ENCODE measurements around the gene PEX5L. TPM values are rescaled to one million over a fixed set of nuclear protein-coding genes. Genes with fewer than 3 reads are reported as not detected.

PEX5L gene
- total RNA-seq, 1 experiment from 2014 or later, result 1.5 TPM

DNA sequence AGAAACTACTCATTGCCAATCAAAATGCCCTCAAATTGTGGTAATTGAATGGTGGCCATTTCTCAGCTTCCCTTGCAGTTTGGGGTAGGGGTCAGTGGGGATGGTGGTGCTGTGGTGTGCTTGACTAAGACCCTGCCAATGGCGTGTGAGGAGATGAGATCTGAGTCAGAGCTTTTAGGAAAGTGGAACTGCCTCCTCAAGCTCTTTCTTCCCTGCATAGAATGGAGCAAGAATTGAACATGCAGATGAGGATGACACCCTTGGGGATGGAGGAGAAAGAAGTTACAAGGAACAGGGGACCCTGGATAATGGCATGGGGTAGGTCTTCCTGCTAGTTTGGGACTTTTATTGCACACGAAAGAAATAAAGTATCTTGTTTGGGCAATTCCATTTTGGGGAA, 188.0 kb downstream of the PEX5L start:
- DNase-seq (ENCODE audit: low read depth), result no peak

DNA sequence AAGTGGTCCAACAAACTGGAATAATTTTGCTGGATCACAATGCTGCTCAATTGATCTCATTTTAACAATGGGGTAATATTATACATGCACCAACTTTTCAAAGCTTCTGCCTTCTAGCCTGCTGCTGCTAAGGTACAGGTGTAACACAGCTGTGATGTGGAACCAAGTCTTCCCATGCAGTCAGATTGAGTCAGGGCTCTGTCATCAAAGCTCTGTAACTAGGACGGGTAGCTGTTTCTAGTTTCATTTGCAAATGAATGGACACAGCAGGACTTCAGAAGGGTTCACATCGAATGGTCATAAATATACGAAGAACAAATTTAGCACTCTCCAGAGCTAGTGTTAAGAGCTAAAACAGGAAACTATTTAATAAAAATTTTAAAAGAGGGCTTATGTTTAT, 194.7 kb downstream of the PEX5L start:
- no peak for DNase-seq (ENCODE audit: low read depth)

DNA sequence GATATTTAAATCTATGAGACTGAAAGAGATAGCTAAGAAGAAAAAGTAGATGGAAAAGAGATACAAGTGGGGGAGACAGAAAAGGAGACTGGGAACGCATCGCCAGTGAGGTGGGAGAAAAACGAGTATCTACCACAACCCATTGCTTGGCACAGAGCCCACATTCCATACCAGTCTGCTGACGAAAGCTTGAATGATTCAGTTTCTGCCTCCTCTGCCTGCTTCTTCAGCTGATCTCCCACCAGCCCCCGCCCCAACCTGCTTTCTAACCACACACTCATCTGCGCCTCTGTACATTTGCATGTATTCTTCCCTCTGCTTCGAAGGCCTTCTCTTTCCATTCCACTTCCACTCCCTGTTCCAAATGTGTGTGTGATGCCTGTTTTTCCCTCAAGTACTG, 195.8 kb downstream of the PEX5L start:
- peak; percentile 91 for DNase-seq (ENCODE audit: low read depth)

DNA sequence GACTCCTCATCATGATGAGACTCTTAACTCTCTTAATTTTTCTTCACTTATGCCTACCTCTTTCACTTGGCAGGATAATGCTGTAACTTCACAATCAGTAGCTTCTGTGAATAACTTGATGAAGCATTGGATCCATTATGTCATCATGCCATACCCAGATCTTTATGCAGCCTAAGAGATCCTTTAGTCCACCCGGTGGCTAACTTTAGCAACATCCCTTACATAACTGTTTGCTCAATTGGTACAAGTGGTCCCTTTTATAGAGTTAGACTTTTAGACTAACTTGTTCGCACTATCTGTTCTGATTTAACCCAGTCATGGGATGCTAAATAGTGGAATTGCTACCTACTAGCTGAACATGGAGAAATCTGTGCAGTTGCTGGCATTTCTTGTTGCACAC, 199.4 kb downstream of the PEX5L start:
- no peak for DNase-seq (ENCODE audit: low read depth)

DNA sequence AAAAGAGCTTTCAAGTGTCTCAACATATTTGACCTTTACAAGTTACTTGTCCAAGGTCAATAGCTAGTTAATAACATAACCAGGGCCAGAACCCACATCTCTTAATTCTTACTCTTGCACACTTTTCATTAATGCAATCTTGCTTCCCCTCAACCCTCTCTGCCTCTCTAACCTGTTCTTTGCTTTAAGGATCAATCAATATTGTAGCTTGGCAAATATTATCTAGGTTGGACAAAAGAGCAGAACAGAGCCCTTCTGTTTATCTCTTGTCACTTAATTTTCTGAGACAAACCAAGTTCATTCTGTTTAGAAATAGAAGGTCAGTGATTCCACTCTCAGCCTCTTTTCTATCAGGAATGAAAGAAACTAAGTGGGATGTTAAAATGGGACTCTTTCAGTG, 203.4 kb downstream of the PEX5L start:
- DNase-seq (ENCODE audit: low read depth), result no peak

DNA sequence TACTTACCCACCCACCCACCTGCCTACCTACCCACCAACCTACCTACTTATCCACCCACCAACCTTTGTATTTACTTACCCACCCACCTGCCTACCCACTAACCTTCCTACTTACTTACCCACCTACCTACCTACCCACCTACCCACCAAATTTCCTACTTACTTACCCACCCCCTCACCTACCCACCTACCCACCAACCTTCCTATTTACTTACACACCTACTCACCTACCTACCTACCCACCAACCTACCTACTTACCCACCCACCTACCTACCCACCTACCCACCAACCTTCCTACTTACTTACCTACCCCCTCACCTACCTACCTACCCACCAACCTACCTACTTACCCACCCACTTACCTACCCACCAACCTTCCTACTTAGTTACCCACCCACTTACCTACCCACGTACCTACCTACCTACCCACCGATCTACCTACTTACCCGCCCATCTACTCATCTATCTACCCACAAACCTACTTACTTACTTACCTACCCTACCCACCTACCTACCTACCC, 204.3 kb downstream of the PEX5L start:
- DNase-seq (ENCODE audit: low read depth), result no peak

DNA sequence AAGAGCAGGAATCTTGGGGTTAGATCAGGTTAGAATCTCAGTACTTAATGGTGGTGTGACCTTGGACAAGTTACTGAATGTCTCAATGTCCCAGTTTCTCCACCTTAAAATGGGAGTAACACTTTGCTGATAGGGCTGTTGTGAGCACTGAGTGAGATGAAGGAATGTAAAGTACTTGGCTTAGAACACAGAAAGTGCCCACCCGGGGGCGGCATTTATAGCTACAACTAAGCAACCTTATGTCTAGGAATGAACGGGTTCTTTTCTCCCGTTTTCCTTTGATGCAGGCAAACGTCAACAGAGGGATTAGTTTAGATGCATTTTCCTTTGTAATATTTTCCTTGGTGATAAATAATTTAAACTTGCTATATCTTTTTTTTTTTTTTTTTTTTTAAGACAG, 207.3 kb downstream of the PEX5L start:
- DNase-seq (ENCODE audit: low read depth), result no peak

DNA sequence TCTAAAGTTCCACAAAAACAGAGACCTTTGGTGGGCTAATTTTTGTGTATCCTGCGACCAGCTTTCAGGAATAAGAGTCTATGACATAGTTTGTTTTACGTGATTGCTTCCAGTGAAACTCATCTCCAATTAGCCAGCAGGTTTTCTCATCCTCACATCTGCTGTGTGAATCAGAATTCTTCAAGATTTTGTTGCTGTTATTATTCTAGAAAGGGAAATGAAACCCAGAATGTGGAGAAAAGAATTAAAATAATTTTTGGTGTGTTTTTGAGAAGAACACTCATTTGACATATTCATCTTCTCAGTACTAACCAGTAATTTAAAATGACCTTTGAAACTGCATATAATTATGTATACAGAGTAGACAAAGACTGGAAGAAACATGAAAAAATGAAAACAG, 208.0 kb downstream of the PEX5L start:
- no peak for DNase-seq (ENCODE audit: low read depth)

DNA sequence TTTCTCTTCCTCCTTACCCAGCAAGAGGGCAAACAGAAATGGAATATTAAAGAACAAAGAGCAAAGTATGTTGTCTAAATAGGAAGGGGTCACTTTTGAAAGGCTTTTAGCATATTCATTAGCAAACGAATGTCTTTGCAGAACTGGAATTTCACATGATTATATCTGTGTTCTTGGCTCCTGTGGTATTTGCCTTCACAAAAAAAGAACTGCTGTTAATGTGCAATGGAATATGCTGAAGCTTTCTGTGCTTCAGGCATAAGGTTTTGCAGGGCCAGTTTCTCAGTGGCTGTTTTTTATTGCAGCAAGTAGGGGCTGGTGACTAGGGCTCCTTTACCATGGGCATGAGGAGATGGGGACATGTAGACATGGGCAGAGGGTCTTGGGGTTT, 210.5 kb downstream of the PEX5L start:
- no peak for DNase-seq (ENCODE audit: low read depth)

DNA sequence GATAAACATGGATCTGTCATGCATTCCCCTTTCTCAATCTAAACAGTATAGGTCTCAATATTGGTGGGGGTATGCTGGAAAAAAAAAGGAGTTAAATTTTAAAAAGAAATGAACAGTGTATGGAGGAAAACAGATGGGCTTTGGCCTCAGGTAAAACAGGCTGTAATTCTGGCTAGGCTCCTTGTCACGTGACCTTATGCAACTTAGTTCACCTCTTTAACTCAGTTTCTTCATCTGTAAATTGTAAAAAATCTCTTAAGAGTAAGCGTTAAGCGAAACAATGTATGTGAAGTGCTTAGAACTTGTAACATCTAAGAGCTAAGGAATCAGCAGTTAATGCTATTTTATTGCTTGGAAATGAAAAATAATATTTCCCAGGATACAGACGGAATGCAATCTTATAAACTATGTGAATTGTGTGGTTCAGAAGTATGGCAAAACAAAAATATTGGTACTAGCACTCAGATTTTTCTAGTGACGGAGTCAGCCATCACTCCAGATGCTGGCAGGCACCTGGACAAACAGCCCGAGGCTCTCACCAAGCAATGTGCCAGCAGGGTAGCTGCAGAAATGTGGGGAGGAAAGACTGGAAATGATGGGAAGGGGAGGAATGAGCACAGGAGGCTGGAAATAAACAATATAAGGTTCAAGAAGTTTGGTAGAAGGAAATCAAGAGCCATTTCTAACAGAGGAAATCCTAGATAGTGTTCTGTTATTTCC, 211.1 kb downstream of the PEX5L start:
- DNase-seq (ENCODE audit: low read depth), result no peak

DNA sequence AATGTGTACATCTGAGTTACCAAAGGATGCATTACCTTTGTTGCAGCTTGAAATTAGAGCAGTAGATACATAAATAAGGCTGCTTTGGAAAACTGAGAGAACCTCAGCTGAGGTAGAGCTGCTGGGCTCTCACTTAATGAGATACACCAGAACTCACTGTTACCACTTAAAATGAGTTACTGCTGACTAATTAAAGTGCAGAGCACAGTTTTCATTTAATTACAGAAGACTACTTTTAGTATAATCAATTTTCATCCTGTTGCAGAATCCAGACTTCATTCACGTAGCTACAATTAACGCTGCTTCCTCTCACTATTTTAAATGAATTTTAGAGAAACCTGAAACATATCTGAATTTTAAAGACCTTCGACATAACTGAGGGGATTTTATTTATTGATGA, 214.4 kb downstream of the PEX5L start:
- no peak for DNase-seq (ENCODE audit: low read depth)

DNA sequence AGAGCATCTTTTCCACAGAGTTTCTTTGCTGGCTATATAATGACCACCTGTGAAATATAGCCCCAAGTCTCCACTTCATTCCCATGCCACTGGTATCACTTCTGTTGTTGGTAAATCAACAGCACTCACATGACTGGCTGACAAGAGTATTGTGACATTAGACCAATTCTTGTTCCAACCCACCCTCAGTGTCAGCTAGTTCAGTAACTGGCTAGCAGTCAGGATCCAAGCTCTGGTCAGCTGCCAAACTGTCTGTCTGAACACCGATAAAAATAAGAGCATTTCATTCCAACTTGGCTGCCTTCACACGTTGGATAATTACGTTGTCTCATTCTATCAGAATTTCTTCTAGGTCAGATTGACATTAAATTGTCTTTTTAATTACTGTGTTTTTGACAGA, 217.4 kb downstream of the PEX5L start:
- no peak for DNase-seq (ENCODE audit: low read depth)

DNA sequence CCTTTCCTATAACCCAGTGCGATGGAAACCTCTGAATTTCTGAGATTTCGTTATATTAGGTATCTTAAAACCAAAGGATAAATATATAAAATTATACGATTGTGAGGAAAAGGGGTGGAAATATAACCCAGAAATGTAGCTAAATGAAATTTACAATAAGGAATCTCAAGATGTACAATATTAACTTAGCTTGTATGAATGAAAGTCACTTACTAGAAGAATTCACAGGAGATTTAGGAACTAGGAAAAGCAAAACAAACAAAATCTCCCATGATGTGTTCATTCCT, 224.7 kb downstream of the PEX5L start:
- no peak for DNase-seq (ENCODE audit: low read depth)

DNA sequence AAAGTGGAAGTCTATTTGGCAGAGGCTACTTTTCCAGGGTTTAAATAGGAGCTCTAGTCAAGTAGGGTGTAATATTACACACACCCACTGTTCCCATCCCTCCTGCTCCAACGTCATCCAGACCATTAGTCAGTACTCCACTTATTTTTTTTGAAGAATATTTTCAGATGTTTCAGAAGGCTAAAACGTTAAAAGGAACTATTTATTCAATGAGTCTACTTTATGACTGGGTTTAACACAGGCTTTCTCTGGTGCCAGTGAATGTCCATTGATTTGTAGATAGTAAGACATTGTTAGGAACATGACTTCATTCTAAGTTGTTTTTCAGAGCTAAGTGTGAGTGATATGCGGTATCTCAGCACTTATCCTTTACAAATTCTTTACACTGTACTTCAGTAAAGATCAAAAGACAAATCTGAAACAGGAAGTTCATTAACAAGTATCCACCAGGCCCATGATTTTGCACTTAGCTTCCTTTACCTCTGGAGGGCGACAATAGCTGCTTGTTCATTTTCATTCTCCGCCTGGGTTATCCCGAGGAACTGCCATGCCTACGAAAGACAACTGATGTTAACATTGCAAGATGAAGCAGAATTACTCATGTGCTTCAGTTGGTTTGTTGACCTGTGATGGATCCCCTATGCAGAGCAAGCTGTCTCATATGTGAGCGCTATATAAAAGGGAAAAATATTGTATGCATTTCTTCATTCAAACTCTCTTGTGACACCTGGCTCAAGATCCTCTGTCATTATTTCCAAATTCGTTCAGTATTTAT, 225.2 kb downstream of the PEX5L start:
- DNase-seq (ENCODE audit: low read depth), result peak; percentile 86

DNA sequence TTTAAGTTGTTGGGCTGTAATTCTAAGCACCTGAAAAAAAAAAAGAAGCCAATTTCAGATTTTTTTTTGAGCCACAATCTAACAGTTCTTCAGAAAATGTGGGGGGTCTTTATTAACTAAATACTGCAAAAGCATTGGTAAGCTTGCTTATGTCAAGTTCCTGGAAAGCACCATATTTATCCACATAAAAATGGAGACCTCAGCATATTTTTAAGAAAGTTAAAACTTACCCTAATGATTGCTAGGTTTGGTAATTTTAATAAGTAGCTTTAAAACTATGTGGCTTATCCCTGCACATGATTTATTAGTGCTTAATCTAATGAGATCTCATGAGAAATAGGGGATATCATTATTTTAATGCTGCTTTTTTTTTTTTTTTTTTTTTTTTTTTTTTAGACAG, 227.1 kb downstream of the PEX5L start:
- no peak for DNase-seq (ENCODE audit: low read depth)

DNA sequence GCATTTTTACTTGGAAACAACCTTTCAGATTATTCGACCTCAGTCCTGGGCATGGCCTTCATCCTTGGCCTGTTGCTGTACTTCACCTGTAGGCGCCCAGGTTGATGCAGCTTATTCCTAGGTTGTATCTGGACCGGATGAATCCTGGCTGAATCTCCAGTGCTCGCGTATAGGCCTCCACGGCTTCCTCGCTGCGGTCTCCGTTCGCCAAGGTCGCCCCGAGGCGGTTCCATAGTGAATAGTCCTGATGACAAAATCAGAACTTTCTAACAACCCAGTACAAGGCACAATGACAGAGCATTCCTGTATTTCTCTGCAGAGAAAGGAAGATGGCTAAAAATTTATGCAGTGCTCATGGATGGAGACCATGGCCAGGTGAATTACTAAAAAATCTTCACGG, 229.1 kb downstream of the PEX5L start:
- no peak for DNase-seq (ENCODE audit: low read depth)

DNA sequence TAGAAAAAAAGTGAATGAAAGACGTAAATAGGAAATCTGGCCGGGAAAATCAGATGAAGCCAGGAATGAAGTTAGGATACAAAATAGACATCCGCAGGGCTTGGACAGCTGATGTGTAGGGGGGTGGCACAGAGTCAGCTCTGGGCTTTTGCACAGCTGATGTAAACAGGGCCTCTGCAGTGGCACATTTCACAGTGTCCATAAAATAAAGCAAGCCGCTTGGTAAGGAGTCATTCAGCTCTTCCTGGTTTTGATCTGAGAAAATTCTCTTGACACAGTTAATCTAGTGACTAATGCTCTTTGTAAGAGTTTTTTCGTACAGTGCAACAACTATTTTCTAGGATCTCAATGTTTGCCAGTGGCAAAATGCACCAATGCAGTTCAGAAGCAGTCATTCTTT, 230.6 kb downstream of the PEX5L start:
- DNase-seq (ENCODE audit: low read depth), result peak; percentile 28

DNA sequence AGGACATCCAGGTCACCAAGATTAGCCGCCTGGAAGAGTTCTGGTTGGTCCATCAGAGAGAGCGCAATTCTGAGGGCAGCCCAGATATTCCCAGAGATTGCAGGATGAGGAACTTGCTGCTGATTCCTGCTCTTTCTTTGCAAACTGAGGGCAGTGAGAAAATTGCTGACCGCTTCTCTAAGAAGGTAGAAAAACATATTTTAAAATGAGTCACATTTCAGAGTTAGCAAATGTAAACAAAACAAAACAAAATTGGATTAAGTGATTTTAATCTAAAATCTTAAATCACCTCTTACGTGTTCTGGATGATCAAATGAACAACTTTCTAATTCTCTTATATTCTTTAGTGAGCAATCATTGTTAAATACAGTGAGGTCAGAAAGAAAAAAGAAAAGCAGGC, 234.9 kb downstream of the PEX5L start:
- no peak for DNase-seq (ENCODE audit: low read depth)

DNA sequence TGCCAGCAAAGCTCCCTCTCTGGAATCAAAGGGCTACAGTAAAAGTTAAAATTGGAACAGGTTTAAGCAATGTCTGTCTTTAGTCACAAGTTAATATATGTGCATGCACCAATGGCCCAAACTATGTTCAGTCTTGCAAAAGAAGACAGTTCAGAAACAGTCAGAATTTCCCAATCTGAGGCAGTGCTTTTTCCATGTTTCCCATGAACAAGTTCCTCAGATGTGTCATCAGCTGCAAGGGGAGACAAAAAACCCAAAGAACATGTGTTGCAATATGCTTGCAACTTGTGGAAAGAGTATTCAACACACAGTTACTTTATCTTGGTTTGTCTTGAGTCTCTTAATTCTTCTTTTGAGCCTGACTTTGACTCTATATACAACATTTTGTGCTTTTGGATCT, 235.5 kb downstream of the PEX5L start:
- peak; percentile 55 for DNase-seq (ENCODE audit: low read depth)

DNA sequence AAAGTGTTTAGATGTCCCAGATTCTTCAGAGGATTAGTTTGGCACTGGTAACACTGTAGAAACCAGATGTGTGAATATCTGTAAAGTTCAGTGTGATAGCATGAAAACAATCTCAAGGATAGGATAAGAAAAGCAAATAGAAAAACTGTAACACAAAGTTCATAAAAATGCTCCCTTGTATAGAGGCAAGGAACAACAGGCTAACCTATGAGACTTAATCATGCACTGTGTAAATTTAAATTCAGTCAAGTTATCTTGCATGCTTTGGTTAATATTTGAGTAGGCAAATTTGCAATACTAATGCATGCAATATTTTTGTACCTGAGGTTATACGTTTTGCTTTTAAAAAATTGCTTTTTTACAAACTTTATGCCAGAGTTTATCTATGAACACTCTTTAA, 239.5 kb downstream of the PEX5L start:
- DNase-seq (ENCODE audit: low read depth), result no peak

DNA sequence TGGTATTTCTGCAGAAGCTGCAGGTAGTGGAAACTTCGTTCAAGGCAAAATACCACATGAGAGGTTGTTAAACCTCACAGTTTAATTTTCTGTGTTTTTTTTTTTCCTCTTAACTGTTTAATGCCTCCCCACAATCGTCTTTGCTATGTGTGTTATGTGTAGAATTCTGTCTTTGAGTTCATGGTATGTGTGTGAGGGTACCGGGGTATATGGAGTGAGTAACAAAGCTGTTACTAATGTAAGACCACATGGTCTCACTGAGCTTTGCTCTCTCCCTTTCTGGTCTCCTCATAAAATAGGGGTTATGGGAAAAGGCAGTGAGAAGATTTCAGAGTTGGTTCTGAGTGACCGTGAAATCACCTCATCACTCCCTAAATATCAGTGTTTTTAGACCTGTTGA, 240.3 kb downstream of the PEX5L start:
- DNase-seq (ENCODE audit: low read depth), result no peak

DNA sequence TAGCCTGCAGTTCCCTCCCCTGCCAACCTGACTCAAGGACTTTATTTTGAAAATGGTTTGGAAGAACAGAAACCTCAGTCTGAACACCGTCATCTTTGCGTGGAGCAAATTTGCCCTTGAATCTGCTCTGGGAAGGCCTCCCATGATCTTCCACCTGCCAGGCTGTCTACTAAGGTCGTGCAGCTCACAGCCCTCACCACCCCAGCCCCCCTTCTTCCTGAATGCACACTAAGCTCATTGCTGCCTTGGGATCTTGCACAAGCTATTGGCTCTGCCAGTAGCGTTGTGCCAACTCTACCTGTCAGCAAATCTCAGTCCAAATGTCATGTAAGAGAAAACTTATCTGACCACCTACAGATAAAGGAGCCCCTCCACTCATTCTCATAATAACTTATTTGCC, 242.4 kb downstream of the PEX5L start:
- DNase-seq (ENCODE audit: low read depth), result no peak

DNA sequence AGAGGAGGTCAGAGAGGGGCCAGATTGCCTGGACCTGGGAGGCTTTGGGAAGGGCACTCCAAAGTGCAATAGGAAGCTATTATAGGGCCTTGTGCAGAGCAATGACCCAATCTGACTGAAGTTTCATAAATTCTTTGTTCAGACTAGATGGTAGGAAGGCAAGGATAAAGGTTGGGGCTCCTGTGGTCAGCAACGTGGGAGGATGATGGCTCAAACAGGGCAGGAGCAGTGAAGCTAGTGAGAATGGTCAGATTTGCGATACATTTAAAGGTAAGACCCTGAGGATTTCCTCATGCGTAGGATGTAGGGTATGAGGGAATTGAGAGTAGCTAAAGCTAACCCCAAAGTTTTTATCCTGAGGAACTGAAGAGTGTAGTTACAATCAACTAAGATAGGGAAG, 244.9 kb downstream of the PEX5L start:
- DNase-seq (ENCODE audit: low read depth), result no peak

Data from HT1080 (cell line).